ENCODE data around the gene GNPTG. TPM values are rescaled to one million over a fixed set of nuclear protein-coding genes. Genes with fewer than 3 reads are reported as not detected.

GNPTG gene
- total RNA-seq, 1 donor from 2014 or later: 50.5 TPM

GRCh38 chr16:1311738-1312466, 39.8 kb upstream of the GNPTG start:
- Mint-ChIP-seq H3K4me3 (ENCODE audit: unreplicated experiment) (peak overlapping the region; percentile 98), H3K4me1 (ENCODE audit: low read depth, unreplicated experiment) (peaks cover 12% of the 10 kb centered on the region), H3K36me3 (ENCODE audit: unreplicated experiment) (no peaks in the 10 kb centered on the region), H3K9me3 (ENCODE audit: unreplicated experiment) (peaks cover 9% of the 10 kb centered on the region), H3K27ac (ENCODE audit: unreplicated experiment) (no peak overlapping the region), H3K27me3 (ENCODE audit: unreplicated experiment) (peaks cover 6% of the 10 kb centered on the region)
- no peak for DNase-seq
- no peak for TF ChIP-seq CTCF (IDR thresholded peaks at IDR 0.05; ENCODE audit: partially characterized antibody, unreplicated experiment)

- Mint-ChIP-seq H3K4me1 (ENCODE audit: low read depth, unreplicated experiment) (peaks cover 12% of the 10 kb centered on the region), H3K27me3 (ENCODE audit: unreplicated experiment) (peaks cover 6% of the 10 kb centered on the region), H3K36me3 (ENCODE audit: unreplicated experiment) (no peaks in the 10 kb centered on the region), H3K9me3 (ENCODE audit: unreplicated experiment) (peaks cover 9% of the 10 kb centered on the region), H3K4me3 (ENCODE audit: unreplicated experiment) (peak overlapping the region; percentile 63), H3K27ac (ENCODE audit: unreplicated experiment) (peak overlapping the region; percentile 52)
- DNase-seq: no peak
- no peak for TF ChIP-seq CTCF (IDR thresholded peaks at IDR 0.05; ENCODE audit: partially characterized antibody, unreplicated experiment)
These were observed 39.3 kb upstream of the GNPTG start for GRCh38 chr16:1312467-1312816.

GRCh38 chr16:1312903-1313302, 38.8 kb upstream of the GNPTG start:
- Mint-ChIP-seq H3K27me3 (ENCODE audit: unreplicated experiment) (peaks cover 6% of the 10 kb centered on the region), H3K9me3 (ENCODE audit: unreplicated experiment) (peaks cover 10% of the 10 kb centered on the region), H3K27ac (ENCODE audit: unreplicated experiment) (peak overlapping the region; percentile 52), H3K4me3 (ENCODE audit: unreplicated experiment) (peak overlapping the region; percentile 63), H3K36me3 (ENCODE audit: unreplicated experiment) (no peaks in the 10 kb centered on the region), H3K4me1 (ENCODE audit: low read depth, unreplicated experiment) (peaks cover 12% of the 10 kb centered on the region)
- no peak for TF ChIP-seq CTCF (IDR thresholded peaks at IDR 0.05; ENCODE audit: partially characterized antibody, unreplicated experiment)
- DNase-seq: no peak

GRCh38 chr16:1313721-1314369, 37.9 kb upstream of the GNPTG start:
- Mint-ChIP-seq H3K36me3 (ENCODE audit: unreplicated experiment) (no peaks in the 10 kb centered on the region), H3K27me3 (ENCODE audit: unreplicated experiment) (peaks cover 6% of the 10 kb centered on the region)

More at GRCh38 chr16:1313721-1314369, 37.9 kb upstream of the GNPTG start:
- no peak overlapping the region for H3K4me3 Mint-ChIP-seq (ENCODE audit: unreplicated experiment)
- H3K27ac Mint-ChIP-seq (ENCODE audit: unreplicated experiment): peak overlapping the region; percentile 55
- peaks cover 10% of the 10 kb centered on the region for H3K9me3 Mint-ChIP-seq (ENCODE audit: unreplicated experiment)
- TF ChIP-seq CTCF (IDR thresholded peaks at IDR 0.05; ENCODE audit: partially characterized antibody, unreplicated experiment): no peak
- DNase-seq: no peak
- peaks cover 12% of the 10 kb centered on the region for H3K4me1 Mint-ChIP-seq (ENCODE audit: low read depth, unreplicated experiment)
